ENCODE measurements around the gene RRM1. TPM values are rescaled to one million over a fixed set of nuclear protein-coding genes. Genes with fewer than 3 reads are reported as not detected.
"Not testable (repeated sequence)": the region's sequence is repeated elsewhere in the genome, so short reads cannot be mapped to it uniquely, and the experiment has no call there.

The RRM1 gene
- total RNA-seq, 1 experiment from 2014 or later = 84.1 TPM

DNA sequence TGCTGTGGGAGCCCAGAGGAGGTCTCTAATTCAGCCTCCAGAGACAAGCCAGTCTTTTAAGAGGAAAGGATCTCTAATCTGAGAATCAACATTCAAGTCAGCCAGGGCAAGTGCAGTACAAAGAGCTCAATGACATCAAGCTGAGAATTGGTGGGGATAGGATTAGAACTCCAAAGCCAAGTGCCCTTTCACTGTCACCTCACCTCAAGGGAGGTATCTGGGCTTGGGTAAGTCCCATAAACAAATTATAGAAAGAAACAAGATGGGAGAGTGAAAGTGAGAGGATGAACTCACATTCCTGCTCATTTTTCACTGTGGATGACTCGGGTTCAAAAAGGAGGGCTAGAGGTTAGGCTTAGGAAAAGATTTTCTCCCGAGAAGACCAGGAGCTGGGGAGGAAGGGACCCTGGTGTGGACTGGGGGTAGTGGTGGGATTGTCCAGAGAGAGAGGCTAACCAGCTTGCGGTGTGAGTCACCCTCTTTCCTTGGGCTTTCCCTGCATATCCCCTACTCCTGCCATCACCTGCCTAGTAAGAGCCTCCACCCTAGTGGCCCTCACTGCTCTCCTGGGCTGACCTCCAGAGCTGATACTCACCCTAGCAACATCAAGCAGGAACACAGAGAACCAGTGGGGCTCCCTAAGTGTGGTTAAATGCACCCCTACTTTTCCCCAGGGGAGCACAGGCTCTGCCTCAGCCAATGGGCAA, 70.4 kb downstream of the RRM1 start:
- Histone ChIP-seq H3K36me3 (no peaks in the 10 kb centered on the region), H3K4me3 (no peak overlapping the region), H3K9me3 (no peaks in the 10 kb centered on the region), H3K27me3 (no peaks in the 10 kb centered on the region)
- no peak for DNase-seq

DNA sequence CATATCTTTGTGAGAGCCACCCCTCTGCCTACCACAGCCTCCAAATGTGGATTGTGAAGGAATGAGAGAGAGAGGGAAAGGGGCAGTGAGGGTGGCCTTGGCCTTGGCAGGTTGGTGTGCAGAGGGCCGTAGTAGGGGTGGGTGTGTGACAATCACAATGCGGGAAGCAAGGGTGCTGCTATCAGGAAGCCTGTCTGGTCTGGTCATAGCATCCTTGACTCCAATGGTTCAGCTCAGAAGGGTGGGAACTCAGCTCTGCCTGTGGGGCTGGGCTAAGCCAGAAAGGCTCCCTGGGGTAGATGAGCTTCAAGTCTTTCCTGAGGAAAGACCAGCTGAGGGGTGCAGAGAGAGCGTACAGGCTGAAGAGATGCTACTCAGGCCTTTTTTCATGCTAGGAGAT, 72.7 kb downstream of the RRM1 start:
- H3K27me3 ChIP-seq = no peaks in the 10 kb centered on the region
- no peaks in the 10 kb centered on the region for H3K36me3 ChIP-seq
- no peaks in the 10 kb centered on the region for H3K9me3 ChIP-seq

DNA sequence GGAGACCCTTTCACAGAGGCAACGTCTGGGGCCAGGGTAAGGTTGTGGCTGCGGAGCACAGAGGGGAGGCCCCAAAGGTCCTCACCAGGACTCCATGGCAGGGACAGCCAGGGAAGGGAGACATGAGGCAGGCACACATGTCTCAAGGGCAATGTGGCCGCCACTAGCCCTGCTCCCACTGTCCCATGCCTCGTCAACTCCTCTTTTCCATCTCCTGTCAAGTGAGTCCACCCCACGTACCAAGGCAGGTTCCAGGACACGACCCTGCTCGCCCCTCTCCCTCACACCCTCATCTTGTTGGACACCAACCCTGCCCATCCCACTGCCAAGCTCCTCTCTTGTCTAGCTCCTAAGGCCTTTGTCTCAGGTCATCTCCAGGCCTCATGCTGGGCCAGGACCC, 73.2 kb downstream of the RRM1 start:
- Histone ChIP-seq H3K4me3 (no peak overlapping the region), H3K27me3 (no peaks in the 10 kb centered on the region), H3K36me3 (no peaks in the 10 kb centered on the region), H3K9me3 (no peaks in the 10 kb centered on the region)
- DNase-seq = no peak

More for the DNA sequence above, 72.7 kb downstream of the RRM1 start:
- H3K4me3 ChIP-seq = no peak overlapping the region
- no peak for DNase-seq

DNA sequence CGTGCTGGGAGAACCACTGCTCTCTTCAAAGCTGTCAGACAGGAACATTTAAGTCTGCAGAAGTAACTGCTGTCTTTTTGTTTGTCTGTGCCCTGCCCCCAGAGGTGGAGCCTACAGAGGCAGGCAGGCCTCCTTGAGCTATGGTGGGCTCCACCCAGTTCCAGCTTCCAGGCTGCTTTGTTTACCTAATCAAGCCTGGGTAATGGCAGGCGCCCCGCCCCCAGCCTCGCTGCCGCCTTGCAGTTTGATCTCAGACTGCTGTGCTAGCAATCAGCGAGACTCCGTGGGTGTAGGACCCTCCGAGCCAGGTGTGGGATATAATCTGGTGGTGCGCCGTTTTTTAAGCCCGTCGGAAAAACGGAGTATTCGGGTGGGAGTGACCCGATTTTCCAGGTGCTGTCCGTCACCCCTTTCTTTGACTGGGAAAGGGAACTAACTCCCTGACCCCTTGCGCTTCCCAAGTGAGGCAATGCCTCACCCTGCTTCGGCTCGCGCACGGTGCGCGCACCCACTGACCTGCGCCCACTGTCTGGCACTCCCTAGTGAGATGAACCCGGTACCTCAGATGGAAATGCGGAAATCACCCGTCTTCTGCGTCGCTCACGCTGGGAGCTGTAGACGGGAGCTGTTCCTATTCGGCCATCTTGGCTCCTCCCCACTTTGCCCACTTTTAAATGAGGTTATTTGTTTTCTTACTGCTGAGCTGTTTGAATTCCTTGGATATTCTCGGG, 81.2 kb downstream of the RRM1 start:
- not testable (repeated sequence) for H3K36me3 ChIP-seq, H3K4me3 ChIP-seq, DNase-seq, H3K9me3 ChIP-seq, H3K27me3 ChIP-seq

DNA sequence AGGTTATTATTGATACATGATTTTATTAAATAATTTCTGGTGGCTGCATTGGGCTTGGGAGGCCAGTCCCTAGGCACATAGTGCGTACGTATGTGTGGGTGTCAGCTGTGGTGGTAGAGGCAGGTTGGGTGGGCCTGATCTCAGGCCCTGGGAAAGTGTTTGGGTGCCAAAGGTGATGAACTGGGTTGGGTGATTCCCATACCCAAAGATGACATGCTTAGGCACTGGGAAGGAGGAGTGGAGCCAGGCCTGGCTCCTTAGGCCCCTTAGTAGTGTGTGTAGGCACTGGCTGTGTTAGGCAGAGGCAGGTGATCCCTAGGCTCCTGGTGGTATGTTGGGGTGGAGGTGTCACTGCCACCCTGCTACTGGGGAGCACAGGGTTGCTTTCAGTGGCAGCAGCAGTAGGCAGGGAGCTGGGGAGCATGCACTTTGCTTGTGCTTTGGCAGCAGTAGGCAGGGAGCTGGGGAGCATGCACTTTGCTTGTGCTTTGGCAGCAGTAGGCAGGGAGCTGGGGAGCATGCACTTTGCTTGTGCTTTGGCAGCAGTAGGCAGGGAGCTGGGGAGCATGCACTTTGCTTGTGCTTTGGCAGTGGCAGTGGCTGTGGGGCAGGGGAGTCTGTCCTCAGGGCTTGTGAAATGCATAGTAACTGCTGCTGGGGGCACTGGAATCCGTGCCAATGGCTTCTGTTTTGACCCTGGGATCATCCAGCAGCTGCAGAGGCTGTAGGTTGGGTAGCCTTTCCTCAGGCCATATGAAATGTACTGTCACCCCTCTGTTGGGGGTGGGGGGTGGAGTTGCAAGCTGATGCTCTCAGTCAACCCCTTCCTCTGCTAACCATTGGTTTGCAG, 84.4 kb downstream of the RRM1 start:
- H3K9me3 ChIP-seq = no peaks in the 10 kb centered on the region
- DNase-seq = no peak

DNA sequence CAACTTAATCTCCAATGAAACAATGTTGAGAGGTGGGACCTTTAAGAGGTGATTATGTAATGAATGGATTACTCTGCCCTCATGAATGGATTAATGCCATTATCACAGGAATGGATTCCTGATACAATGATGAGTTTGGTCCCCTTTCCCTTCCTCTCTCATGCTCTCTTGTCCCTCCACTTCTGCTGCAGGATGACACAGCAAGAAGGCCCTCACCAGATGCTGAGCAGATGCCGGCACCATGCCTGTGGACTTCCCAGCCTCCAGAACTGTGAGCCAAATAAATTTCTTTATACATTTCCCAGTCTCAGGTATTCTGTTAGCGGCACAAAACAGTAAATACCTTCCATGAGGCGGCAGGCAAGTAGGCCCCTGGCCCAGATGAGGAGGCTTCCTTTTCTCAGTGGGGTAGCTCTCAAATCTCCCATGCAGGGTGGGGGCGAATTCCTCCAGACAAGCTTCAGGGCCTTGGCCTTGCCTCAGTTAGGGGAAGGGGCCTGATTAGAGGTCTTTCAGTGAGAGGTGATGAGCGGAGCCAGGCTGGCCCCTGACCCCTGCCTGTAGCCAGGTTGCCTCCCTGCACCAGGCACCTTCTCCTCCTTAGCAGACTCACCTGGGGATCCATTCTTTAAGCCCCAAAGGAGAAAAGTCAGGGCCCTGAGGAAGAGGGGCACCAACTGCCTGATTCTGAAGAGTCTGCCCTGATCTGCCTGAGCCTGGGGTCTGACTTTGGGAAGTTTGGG, 86.0 kb downstream of the RRM1 start:
- no peaks in the 10 kb centered on the region for H3K27me3 ChIP-seq
- H3K36me3 ChIP-seq = no peaks in the 10 kb centered on the region
- no peak overlapping the region for H3K4me3 ChIP-seq
- no peaks in the 10 kb centered on the region for H3K9me3 ChIP-seq
- DNase-seq = no peak

More for the DNA sequence above, 84.4 kb downstream of the RRM1 start:
- Histone ChIP-seq H3K36me3 (no peaks in the 10 kb centered on the region), H3K4me3 (no peak overlapping the region), H3K27me3 (no peaks in the 10 kb centered on the region)

DNA sequence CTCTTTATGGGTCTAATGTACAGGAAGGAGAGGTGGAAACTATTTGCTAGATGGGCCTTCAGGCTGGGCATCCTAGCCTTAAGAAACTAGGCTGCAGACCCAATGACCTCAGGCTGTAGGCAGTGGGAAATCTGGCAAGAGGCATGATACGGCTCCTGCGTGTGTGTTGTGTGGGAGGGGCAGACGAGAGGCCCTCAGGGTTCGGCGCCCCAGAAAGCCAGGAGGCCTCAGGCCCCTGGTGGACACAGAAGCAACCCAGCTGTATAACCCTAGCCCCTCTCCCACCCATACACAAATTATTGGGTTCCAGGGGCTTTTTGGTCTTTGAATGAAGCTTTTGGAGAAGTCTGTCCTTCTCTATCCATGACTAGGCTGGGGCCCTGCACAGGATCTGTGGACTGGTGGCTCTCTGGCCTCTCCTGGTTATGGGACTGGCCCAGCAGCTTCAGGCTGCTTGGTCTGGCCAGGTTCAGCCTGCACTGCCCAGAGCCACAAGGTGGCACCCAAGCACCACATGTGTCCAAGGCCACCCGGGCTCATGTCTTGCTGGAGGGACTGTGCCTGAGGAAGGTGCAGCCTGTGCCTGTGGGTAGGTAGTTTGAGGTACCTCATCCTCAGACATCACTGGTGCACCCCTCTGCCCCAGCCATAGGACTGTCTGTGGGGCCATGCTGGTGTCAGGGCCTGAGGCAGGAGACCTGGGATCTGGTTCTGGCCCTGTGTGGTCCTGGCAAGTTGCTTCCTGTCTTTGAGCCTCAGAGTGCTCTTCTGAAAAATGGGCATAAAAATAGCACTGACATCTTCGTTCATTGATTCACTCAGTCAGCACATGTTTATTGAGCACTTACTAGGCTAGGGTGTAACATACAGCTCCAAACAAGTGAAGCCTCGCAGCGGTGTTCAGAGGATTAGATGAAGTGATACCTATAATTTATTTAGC, 87.5 kb downstream of the RRM1 start:
- peak; percentile 36 for DNase-seq
- Histone ChIP-seq H3K36me3 (no peaks in the 10 kb centered on the region), H3K4me3 (no peak overlapping the region), H3K9me3 (no peaks in the 10 kb centered on the region), H3K27me3 (no peaks in the 10 kb centered on the region)

GRCh38 chr11:4183410-4184057, 88.9 kb downstream of the RRM1 start:
- Histone ChIP-seq H3K9me3 (no peaks in the 10 kb centered on the region), H3K36me3 (no peaks in the 10 kb centered on the region), H3K4me3 (no peak overlapping the region), H3K27me3 (no peaks in the 10 kb centered on the region)
- no peak for DNase-seq

DNA sequence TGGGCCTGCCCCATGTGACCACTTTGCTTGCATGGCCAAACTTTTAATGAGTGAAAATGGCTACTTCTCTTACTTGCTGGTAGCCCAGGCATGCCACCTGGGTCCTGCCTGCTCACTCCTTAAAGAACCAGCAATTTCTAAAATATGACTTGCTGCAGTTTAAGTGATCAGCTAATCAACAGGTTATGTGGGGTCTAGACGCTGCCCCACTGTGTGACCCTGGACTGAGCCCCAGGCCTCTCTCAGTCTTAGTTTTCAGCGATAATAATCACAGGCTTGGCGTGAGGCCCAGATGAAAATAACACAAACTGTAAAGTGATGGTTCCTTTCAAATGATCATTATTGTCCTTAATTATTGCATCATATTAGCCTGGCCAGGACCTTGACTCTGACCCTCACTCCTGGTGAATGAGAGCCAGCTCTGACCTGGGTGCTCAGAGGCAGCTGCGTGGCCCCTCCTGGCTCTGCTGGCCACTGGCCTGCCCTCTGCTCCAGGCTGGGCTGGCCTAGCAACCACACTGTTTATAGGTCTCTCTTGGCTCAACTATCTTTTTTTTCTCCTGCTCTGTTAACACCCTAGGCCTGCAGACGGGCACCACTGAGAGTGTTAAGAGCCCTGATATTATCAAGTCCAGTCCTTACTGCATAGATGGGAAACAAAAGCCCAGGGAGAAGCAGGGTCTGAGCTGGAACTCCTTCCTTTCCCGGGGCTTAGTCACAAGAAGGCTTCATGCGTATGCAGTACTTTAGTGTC, 89.7 kb downstream of the RRM1 start:
- DNase-seq = no peak
- H3K27me3 ChIP-seq = no peaks in the 10 kb centered on the region
- H3K9me3 ChIP-seq = no peaks in the 10 kb centered on the region
- no peaks in the 10 kb centered on the region for H3K36me3 ChIP-seq
- H3K4me3 ChIP-seq = no peak overlapping the region

GRCh38 chr11:4185561-4185960, 91.0 kb downstream of the RRM1 start:
- Histone ChIP-seq H3K27me3 (no peaks in the 10 kb centered on the region), H3K4me3 (no peak overlapping the region), H3K36me3 (no peaks in the 10 kb centered on the region), H3K9me3 (no peaks in the 10 kb centered on the region)
- DNase-seq = no peak

DNA sequence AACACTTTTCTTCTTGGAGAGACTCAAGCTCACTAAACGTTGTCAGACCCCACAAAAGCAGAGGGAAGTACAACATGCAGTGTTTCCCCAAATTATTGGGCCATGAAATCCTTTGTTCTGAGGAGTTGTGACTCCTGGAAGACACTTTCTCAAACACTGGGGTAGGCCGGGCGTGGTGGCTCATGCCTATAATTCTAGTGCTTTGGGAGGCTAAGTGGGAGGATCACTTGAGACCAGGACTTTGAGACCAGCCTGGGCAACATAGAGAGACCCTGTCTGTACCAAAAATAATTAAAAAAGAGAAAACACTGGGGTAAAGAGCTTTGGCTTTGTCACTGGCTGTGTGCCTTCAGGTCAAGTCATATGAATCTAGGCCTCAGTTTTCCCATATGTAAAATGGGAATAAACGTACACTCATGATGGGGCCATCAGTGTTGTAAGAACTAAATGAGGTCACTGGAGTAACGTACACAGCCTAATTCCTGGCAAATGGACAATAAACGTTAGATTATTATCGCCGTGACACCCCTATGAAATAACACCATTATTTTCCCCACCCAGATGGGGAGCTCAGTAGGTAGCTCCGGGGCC, 92.0 kb downstream of the RRM1 start:
- DNase-seq = no peak
- Histone ChIP-seq H3K4me3 (peak overlapping the region; percentile 50), H3K9me3 (no peaks in the 10 kb centered on the region)

DNA sequence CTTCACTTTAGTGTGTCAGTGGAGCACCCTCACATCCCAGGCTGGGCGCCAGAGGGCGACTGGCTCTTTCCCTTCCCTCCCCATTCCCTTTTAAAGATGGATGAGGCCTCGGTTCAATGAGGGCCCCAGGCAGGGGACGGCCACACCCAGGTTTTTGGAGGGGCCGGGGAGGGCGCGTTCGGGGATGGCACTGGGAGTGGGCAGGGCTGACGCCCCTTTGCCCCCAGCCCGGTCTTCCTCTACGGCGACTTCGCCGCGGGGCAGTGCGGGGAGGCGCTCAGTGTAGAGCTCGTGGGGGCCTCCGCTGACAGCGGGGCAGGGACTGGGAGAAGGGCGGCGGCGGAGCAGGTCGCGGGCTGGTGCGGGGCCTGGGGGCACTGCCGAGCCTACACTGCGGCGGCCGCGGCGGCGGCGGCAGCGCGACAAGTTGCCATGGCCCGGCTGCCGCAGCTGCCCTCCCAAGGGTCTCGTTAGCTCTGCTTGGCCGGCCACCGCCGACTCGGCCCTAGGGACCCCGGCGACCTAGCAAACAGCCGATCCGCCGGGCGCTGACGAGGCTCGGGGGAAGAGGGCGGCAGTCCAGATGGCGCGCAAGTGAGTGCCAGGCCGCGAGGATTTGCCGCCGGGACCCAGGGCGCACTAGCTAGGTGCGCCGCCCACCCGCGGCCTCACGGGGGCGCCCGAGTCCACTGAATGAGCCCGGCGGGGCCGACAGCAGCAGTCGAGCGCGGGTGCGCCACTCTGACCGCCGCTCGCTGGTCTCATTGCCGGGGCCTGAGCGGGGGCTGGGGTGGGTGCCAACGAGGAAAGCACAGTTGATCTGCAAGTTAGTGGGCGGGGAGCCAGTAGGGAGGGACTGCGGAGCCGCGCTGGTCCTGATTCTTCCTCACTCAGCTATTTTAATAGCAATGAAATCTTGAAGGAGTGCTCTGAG, 92.7 kb downstream of the RRM1 start:
- peak; percentile 91 for DNase-seq
- Histone ChIP-seq H3K36me3 (no peaks in the 10 kb centered on the region), H3K27me3 (no peaks in the 10 kb centered on the region), H3K9me3 (no peaks in the 10 kb centered on the region), H3K4me3 (peak overlapping the region; percentile 50)

More for the DNA sequence above, 92.0 kb downstream of the RRM1 start:
- Histone ChIP-seq H3K36me3 (no peaks in the 10 kb centered on the region), H3K27me3 (no peaks in the 10 kb centered on the region)
